ENCODE data around the gene ACKR2.

GRCh38 chr3:42829628-42830436 lies 20.6 kb downstream of the ACKR2 start:
- TF ChIP-seq U2AF2 (IDR thresholded peaks at IDR 0.05; ENCODE audit: low read depth, low read length) (no peak), ZNF12 (CRISPR knock-in tag; IDR thresholded peaks at IDR 0.05) (no peak), EHMT2 (IDR thresholded peaks at IDR 0.05; ENCODE audit: borderline replicate concordance, low read depth, low read length) (peak; percentile 77; the same call in 1 of the 2 replicates), ARID5B (CRISPR knock-in tag; IDR thresholded peaks at IDR 0.05) (peak; percentile 44), ZXDC (CRISPR knock-in tag; IDR thresholded peaks at IDR 0.05) (no peak), HCFC1 (IDR thresholded peaks at IDR 0.05; ENCODE audit: low read depth, low read length) (no peak), ZNF569 (CRISPR knock-in tag; IDR thresholded peaks at IDR 0.05; ENCODE audit: borderline replicate concordance) (no peak), PLSCR1 (CRISPR knock-in tag; IDR thresholded peaks at IDR 0.05; ENCODE audit: borderline replicate concordance) (no peak), ZNF263 (CRISPR knock-in tag; IDR thresholded peaks at IDR 0.05) (no peak), ZBTB33 (CRISPR knock-in tag; IDR thresholded peaks at IDR 0.05) (no peak), ATF3 (CRISPR knock-in tag; IDR thresholded peaks at IDR 0.05) (no peak), USF2 (IDR thresholded peaks at IDR 0.05; ENCODE audit: low read depth, low read length) (no peak), USF2 (CRISPR knock-in tag; IDR thresholded peaks at IDR 0.05; ENCODE audit: borderline replicate concordance) (no peak)
